DND-41 (cell line): ENCODE results near the gene A3GALT2.

Experiments used
- ATAC-seq: fragments of 200-7000 bp; cut with Tn5 transposase; 3 replicates; pipeline ENCODE4 v1.9.1; 2021; ENCODE audit warnings: low read depth; ENCODE audit not compliant: insufficient read depth
- DNase-seq: peaks from one replicate; pipeline ENCODE4 v3.0.0-alpha.2; 2020
- H2AFZ ChIP-seq: 2 replicates; pipeline ENCODE4 v1.6.0; 2012; ENCODE audit warnings: low read depth, low read length
- H3K27ac ChIP-seq: 2 replicates; pipeline ENCODE4 v1.5.1; 2012; ENCODE audit warnings: low read length, inconsistent platforms
- H3K27me3 ChIP-seq: fragments of 200-600 bp; sonication (generic); 2 replicates; pipeline ENCODE4 v1.6.0; 2012; ENCODE audit warnings: low read length, mild to moderate bottlenecking, inconsistent platforms; ENCODE audit not compliant: insufficient read depth, poor library complexity
- H3K36me3 ChIP-seq: 2 replicates; pipeline ENCODE4 v1.5.1; 2012; ENCODE audit warnings: low read length, inconsistent platforms; ENCODE audit not compliant: insufficient read depth
- H3K4me1 ChIP-seq: 2 replicates; pipeline ENCODE4 v1.5.1; 2012; ENCODE audit warnings: mild to moderate bottlenecking, low read length; ENCODE audit not compliant: insufficient read depth
- H3K4me2 ChIP-seq: 2 replicates; pipeline ENCODE4 v1.6.0; 2012; ENCODE audit warnings: mild to moderate bottlenecking, moderate library complexity, low read length, inconsistent platforms; ENCODE audit not compliant: insufficient read depth
- H3K4me3 ChIP-seq, 2 experiments: fragments of 200-600 bp in 1 of 2; shearing (Covaris generic) in 1 of 2; 2 replicates each; pipeline ENCODE4 v1.5.1; 2012 to 2016; ENCODE audit warnings: inconsistent platforms in 2 of 2, low read length in 2 of 2, mild to moderate bottlenecking in 2 of 2, low read depth in 1 of 2, moderate library complexity in 1 of 2
- H3K79me2 ChIP-seq: 2 replicates; pipeline ENCODE4 v1.6.0; 2012; ENCODE audit warnings: low read length, inconsistent platforms; ENCODE audit not compliant: insufficient read depth
- H3K9ac ChIP-seq: 2 replicates; pipeline ENCODE4 v1.6.0; 2012; ENCODE audit warnings: low read depth, mild to moderate bottlenecking, inconsistent platforms, low read length, moderate library complexity
- H3K9me3 ChIP-seq: 2 replicates; pipeline ENCODE4 v1.5.1; 2012; ENCODE audit warnings: low read length, moderate library complexity, mild to moderate bottlenecking, inconsistent platforms; ENCODE audit not compliant: insufficient read depth, severe bottlenecking
- H4K20me1 ChIP-seq: 2 replicates; pipeline ENCODE4 v1.6.0; 2012; ENCODE audit warnings: low read length; ENCODE audit not compliant: insufficient read depth
- CTCF ChIP-seq: IDR thresholded peaks from 2 replicates; pipeline ENCODE4 v1.5.1; 2012; ENCODE audit warnings: borderline replicate concordance, low read length, moderate library complexity, mild to moderate bottlenecking; ENCODE audit not compliant: poor library complexity, severe bottlenecking; ENCODE audit errors: extremely low read depth
- EZH2 ChIP-seq: IDR thresholded peaks from 3 replicates; pipeline ENCODE4 v1.6.1; 2012; ENCODE audit warnings: borderline replicate concordance, low read depth, mild to moderate bottlenecking, moderate library complexity, low read length, inconsistent platforms; ENCODE audit not compliant: severe bottlenecking

A3GALT2 gene

GRCh38 chr1:33358795-33359503, 38.1 kb upstream of the A3GALT2 start:
- H3K36me3 ChIP-seq = no peaks in the 10 kb centered on the region
- no peak overlapping the region for H2AFZ ChIP-seq
- H3K27ac ChIP-seq = no peak overlapping the region
- no peak overlapping the region for H3K4me2 ChIP-seq
- no peaks in the 10 kb centered on the region for H3K4me1 ChIP-seq
- ATAC-seq = no peak
- no peaks in the 10 kb centered on the region for H3K79me2 ChIP-seq
- no peaks in the 10 kb centered on the region for H3K9me3 ChIP-seq
- H4K20me1 ChIP-seq = no peaks in the 10 kb centered on the region
- DNase-seq = no peak
- H3K4me3 ChIP-seq = no peak overlapping the region
- TF ChIP-seq EZH2 = no peak
- TF ChIP-seq CTCF = no peak
- H3K27me3 ChIP-seq = no peaks in the 10 kb centered on the region
- H3K9ac ChIP-seq = no peak overlapping the region

- no peaks in the 10 kb centered on the region for H3K4me1 ChIP-seq
- ATAC-seq = no peak
Measured at GRCh38 chr1:33358114-33358794, 37.4 kb upstream of the A3GALT2 start.

GRCh38 chr1:33357099-33357498, 36.2 kb upstream of the A3GALT2 start:
- H3K79me2 ChIP-seq = no peaks in the 10 kb centered on the region
- H4K20me1 ChIP-seq = no peaks in the 10 kb centered on the region
- H2AFZ ChIP-seq = no peak overlapping the region
- H3K4me3 ChIP-seq = no peak overlapping the region
- no peak overlapping the region for H3K4me2 ChIP-seq
- DNase-seq = no peak
- TF ChIP-seq CTCF = no peak
- TF ChIP-seq EZH2 = no peak
- H3K27ac ChIP-seq = no peak overlapping the region
- ATAC-seq = no peak
- no peaks in the 10 kb centered on the region for H3K36me3 ChIP-seq
- H3K9me3 ChIP-seq = no peaks in the 10 kb centered on the region
- H3K4me1 ChIP-seq = no peaks in the 10 kb centered on the region
- H3K27me3 ChIP-seq = no peaks in the 10 kb centered on the region
- H3K9ac ChIP-seq = no peak overlapping the region

More at GRCh38 chr1:33358114-33358794, 37.4 kb upstream of the A3GALT2 start:
- Histone ChIP-seq H2AFZ (no peak overlapping the region), H3K4me3 (no peak overlapping the region), H3K79me2 (no peaks in the 10 kb centered on the region), H3K9me3 (no peaks in the 10 kb centered on the region), H4K20me1 (no peaks in the 10 kb centered on the region), H3K4me2 (no peak overlapping the region), H3K36me3 (no peaks in the 10 kb centered on the region), H3K9ac (no peak overlapping the region), H3K27me3 (no peaks in the 10 kb centered on the region), H3K27ac (no peak overlapping the region)
- no peak for TF ChIP-seq CTCF
- no peak for TF ChIP-seq EZH2
- DNase-seq = no peak
